Amygdala (tissue), 56 donors: ENCODE measurements around the gene MAGT1.
"Not testable (repeated sequence)": the region's sequence is repeated elsewhere in the genome, so short reads cannot be mapped to it uniquely, and the experiment has no call there.

ENCODE experiments used
- DNase-seq, 56 donors: peaks; one replicate each; lab custom pipeline; 2025; lab: John Stamatoyannopoulos, UW

MAGT1 gene

DNA sequence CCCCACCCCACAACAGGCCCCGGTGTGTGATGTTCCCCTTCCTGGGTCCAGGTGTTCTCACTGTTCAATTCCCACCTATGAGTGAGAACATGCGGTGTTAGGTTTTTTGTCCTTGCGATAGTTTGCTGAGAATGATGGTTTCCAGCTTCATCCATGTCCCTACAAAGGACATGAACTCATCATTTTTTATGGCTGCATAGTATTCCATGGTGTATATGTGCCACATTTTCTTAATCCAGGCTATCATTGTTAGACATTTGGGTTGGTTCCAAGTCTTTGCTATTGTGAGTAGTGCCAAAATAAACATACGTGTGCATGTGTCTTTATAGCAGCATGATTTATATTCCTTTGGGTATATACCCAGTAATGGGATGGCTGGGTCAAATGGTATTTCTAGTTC lies 13.8 kb downstream of the MAGT1 start:
- DNase-seq, result not testable (repeated sequence)

DNA sequence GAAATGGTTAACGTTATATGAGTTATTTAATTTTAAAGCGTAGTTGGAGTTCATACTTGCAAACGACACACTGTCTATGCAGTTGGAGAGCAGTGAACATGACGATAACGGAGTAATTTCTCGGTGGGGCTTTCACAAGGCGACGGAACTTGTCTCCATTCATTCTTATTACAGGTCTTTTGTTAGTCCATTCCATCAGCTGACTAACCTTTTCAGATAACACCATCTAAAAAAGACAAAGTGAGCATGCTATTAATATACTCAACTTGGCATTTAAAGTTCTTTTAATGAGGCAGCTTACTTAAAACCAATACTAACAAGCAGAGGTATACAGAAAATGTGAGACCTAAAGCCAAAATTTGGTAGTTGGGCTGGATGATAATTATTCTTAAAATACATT lies 19.9 kb downstream of the MAGT1 start:
- no peak for DNase-seq

DNA sequence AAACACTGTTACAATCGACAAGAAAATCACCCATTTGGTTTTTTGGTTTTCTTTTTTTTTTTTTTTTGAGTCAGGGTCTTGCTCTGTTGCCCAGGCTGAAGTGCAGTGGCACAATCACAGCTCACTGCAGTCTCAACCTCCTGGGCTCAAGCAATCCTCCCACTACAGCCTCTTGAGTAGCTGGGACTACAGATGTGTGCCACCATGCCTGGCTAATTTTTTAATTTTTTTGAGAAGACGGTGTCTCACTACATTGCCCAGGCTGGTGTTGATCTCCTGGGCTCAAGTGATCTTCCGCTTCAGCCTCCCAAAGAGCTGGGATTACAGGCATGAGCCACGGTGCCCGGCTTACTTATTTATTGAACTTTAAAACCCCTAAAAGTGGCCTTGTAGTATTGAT lies 63.7 kb downstream of the MAGT1 start:
- DNase-seq, result not testable (repeated sequence)

DNA sequence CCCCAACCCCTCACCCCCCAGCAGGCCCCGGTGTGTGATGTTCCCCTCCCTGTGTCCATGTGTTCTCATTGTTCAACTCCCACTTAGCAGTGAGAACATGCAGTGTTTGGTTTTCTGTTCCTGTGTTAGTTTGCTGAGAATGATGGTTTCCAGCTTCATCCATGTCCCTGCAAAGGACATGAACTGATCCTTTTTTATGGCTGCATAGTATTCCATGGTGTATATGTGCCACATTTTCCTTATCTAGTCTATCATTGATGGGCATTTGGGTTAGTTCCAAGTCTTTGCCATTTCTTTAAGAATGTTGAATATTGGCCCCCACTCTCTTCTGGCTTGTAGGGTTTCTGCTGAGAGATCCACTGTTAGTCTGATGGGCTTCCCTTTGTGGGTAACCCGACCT lies 73.2 kb downstream of the MAGT1 start:
- not testable (repeated sequence) for DNase-seq

DNA sequence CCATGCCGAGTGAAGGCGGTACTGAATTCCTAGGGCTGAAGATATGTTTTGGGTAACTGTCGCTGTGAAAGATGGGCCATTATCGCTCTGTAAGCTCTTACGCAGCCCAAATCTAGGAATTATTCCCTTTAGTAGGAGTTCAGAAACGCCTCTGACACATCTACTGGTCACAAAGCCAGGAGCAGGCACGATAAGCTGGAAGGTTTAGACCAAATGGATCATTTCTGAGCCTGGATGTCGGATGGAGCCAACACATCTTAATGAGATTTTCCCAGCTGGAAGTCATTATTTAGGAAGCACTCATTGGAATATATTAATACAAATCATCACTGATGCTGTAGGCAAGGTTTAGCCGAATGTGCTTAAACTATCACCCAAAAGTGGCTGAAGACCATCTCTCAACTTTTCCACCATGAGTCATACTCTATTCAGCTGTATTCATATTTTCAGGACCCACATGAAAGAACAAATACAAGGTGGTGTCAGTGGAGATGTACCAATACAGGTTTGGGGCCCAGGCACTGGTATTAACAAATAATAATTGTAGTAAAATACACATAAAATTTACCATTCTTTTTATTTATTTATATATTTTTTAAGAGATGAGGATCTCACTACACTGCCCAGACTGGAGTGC lies 75.0 kb downstream of the MAGT1 start:
- no peak for DNase-seq

DNA sequence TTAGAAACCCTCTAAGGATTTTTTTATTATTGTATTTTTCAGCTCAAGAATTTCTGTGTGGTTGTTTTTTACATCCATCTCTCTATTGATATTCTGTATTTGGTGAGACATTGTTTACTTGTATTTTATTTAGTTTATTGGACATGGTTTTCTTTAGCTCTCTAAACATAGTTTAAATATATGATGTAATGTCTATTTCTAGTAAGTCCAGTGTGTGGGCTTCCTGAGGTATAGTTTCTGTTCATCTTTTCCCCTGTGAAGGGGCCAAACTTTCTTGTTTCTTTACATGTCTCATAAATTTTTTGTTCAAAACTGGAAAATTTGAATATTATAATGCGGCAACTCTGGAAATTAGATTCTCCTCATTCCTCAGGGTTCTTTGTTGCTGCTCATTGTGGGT lies 81.0 kb downstream of the MAGT1 start:
- no peak for DNase-seq

DNA sequence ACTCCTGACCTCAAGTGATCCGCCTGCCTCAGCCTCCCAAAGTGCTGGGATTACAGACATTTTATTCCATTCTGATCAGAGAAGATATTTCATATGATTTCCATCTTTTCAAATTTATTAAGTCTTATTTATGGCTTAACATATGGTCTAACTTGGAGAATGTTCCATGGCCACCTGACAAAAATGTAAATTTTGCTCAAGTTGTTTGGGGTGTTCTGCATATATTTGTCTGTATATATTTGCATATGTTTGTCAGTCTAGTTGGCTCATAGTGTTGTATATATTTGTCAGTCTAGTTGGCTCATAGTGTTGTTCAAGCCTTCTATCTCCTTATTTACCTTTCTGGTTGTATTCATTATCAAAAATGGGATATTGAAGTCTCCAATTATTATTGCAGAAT lies 93.0 kb downstream of the MAGT1 start:
- no peak for DNase-seq

DNA sequence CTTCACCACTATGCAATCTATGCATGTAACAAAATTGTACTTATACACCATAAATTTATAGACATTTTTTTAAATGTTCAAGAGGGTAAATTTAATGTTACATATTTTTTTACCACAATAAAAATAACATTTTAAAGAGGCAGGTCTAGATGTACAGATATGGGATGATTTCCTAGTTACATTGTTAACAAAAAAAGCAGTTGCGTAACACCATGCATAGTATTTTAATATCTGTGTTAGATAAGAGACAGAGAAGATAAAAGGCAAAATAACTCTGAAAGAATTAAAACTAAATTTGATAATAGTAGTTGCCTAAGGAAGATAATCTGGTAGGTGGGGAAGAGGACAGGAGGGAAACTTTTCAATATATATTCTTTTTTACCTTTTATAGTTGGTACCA lies 100.1 kb downstream of the MAGT1 start:
- no peak for DNase-seq

DNA sequence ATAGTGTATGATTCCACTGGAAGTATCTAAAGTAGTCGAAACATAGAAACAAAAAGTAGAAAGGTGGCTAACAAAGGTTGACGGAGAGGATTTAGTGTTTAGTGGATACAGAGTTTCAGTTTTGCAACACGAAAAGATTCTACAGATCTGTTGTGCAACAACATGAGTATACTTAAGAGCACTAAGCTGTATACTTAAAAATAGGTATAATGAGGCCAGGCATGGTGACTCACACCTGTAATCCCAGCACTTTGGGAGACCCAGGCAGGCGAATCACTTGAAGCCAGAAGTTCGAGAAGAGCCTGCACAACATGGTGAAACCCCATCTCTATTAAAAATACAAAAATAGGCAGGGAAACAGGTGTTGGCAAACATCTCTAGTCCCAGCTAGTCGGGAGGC lies 101.3 kb downstream of the MAGT1 start:
- no peak for DNase-seq

DNA sequence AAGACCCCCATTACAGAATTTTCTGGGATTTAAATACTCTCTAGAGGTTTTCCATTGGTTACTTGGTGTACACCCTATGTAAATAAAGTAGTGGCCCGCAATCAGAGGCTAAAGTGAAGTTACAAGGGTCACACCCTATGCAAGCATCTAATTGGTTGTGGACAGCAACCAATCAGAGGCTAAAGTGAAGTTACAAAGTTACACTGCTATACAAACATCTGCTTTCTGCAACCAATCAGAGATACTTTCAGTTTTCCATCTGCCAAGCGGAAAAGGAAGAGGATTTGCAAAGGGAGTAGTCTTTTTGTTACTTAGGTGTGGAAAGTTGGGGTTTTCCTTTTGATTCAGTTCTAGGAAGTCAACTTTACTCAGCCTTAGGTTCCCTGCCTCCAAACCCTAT lies 107.2 kb downstream of the MAGT1 start:
- DNase-seq, result peak in 10 of 56 donors; percentile 0 to 24 (median 0)

DNA sequence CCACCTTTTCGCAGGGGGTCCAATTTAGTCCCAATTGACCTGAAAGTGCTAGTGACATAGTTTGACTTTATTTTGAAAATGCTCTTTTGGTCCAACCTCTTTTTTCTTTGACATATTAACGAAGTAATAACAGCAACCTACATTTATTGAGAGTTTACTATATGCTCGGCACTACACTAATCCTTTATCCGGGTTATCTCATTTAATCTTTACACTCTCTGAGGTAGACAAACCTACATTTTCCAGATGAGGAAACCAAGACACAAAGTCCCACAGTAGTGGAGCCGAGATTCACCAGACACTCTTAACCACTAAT lies 108.9 kb downstream of the MAGT1 start:
- no peak for DNase-seq

DNA sequence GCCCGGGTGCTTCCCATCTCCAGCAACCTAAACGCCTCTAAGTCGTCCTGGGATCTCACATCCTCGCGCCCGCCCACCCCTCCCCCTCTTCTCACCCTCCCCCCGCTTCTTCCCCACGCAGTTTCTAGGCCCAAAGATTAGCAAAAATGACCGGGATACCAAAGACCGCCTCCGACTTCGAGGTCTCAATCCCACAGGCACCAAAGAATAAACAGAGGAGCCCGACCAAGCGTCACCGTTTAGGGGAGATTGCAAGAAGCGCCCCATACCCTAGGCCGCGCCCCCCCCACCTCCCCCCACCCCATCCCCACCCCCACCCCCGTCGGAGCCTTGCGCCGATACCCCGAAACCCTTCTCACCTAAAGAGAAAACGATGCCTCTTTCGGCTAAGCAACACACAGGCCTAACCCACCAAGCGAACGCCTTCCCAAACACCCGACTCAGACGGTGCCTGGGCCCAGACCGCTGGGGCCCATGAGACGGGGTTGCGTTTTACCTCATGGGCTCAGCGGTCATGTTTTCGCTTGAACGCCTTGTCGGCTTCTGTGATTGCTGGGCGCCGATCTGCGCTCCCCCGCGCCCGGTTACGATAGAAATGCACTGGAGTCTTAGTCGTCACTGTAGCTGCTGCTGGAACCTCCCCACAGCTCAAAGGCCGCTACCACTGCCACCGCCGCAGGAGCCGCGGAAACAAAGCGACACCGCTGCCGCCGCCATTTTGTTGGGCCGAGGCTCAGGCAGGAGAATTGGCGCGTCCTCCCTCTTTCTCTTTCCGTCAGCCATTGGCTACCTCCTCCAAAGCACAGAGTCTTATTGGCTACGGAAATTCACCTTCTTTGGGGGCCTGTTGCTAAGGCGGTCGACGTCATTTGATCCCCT lies 109.5 kb downstream of the MAGT1 start, which contains the start of gene ATRX:
Gene ATRX, minus strand, starts transcription at position 731 of the 879 bp plus-strand sequence. Its CDS starts 215 bp downstream, at position 516.
- peak in 55 of 56 donors; percentile 1 to 80 (median 48) for DNase-seq

DNA sequence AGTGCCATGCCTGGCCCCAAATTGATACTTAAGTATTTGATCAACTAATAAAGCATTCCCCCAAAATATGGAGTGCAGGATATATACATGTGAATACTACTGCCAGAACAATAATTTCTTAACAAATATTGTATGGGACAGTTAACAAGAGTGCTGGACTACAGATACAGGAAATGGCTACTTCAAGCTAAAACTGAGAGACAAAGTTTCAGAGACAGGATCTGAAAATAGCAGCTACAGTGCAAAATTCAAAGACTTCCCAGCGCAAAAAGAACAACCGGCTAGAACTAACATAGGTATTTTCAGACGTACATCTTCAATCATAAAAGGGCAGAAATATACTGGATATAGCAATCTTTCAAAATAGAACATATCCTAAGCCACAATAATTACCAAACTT lies 115.5 kb downstream of the MAGT1 start:
- DNase-seq, result no peak

DNA sequence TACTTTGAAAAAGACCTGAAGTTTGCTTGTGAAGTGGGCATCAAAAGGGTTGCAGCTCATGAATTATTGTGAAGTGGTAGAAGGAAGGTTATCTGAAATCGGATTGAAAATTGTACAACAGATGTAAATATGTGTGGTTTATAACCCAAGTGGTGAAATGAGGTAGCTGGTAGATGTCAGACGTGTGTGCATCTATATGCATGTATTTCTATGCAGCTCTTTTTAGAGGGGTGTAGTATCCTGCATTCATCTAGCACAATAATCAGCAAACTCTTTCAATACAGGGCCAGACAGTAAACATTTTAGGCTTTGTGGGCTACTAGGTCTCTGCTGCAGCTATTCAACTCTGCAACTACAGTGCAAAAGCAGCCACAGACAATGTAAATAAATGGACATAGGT lies 118.6 kb downstream of the MAGT1 start:
- DNase-seq, result no peak
